Epithelial cell of alveolus of lung (primary cell): ENCODE results near the gene PRDM16. TPM values are rescaled to one million over a fixed set of nuclear protein-coding genes. Genes with fewer than 3 reads are reported as not detected.

Source experiments
- total RNA-seq: library from RNA; depleted of rRNA; stranded (reverse); fragments of >200 nt; gene quantifications from 2 replicates; pipeline ENCODE4 v1.2.1, GENCODE V29; 2015

Gene PRDM16
- 0.65 TPM in 1 of 2 replicates, not detected in the other for total RNA-seq

DNA sequence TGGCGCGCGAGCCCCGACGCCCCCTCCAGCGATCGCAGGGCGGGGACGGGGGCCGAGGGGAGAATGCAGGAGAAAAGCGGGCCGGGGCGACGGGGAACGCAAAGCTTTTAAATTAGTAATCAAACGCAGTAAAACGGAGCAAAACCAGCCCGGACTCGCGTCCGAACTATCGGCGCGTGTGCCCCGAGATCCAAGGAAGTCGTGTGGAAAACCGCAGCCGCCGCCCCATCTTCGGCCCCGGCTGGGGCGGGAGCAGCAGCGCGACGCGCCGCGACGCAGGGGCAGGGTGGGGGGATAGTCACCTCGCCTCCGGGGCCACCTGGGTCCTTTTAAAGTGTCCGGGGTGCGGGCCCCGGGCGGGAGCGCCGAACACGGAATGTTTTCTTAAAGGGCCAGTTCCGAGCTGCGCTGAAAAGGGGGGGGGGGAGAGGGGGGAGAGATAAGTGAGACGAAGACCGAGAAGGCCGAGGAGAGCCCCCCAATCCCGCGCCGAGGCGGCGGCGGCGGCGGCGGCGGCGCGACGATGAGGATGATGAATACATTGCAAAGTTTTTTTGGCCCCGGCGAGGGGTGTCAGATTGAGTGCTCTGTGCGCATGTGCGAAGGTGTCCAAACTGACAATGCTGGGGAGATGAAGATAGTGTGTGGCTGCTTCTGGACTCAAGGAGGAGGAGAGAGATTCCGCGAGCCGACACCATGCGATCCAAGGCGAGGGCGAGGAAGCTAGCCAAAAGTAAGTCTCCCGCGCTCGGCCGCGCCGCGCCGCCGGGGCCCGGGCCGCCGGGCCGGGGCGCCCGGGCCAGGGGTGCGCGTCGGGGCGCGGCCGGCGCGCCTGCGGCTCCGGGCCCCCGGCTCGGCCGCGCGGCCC lies at the start of gene PRDM16:
Gene PRDM16, plus strand, starts transcription at position 640 of the 868 bp plus-strand sequence. Its CDS starts 57 bp downstream, at position 697.

DNA sequence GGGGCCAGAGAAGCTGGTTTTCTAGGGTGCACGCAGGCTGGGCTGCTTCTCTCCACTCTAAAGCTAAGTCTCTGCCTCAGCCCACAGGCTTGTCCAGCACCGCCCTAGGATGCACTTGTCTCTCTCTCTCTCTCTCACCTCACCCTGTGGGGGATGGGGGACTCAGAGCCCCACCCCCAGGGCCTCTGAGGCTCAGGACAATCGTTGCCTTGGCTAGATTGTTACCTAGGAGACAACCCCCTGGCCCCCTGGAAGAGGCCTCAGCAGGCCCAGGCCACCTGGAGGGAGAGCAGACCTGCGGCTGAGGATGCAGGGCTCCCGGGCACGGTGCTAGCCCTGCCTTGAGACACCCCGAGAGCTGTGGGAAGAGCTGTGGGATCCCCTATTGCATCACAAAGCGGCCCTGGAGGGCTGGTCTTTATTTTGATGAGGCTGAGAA lies 47.8 kb upstream of the PRDM16 start, which contains the start of gene ACTRT2:
Gene ACTRT2, plus strand, starts transcription at position 235 of the 439 bp plus-strand sequence. CDS start 220 bp downstream, outside the sequence.

DNA sequence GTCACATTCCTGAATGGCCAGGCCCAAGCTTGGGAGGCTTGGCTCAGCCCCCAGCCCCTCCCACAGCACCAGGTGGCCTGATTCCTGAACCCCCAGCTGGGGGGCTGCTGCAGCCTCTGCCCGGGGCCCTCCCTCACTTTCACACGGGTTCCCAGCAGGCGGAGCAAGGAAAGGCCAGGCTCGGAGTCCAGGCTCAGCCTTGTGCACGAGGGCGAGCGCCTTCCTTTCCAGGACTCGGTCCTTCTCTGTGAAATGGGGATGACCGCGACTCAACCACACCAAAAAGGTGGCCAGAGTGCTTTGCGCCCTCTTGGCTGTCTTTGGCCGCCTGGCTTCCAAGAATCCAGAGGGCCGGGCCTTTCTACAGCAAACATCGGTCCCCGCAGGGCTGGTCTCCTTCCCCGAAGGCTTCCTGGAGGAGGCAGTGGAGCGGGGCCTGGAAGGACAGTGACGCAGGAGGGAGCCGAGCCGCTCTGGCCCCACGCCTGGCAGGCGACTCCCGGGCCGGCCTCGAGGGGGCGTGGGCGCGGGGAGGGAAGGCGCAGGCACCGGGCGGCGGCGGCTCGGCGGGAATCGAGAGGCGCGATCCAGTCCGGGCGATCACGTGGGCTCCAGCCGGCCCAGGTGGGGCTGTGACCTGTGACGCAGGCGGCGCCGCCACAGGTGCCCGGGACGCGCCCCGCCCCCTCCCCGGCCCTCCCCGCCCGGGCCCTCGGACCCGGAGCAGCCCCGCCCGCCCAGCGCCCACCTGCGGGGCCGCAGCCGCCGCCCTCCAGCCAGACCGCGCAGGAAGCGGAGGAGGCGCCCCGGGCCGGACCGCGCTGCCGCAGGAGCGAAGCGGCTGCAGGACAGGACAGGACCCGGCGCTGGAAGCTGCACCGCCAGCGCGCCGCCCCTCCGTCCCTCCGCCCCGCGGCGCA lies 385.1 kb downstream of the PRDM16 start, which contains the start of gene ARHGEF16:
Gene ARHGEF16, plus strand, starts transcription at position 775 of the 920 bp plus-strand sequence. CDS start 8,420 bp downstream, outside the sequence.

Other genes starting within 250 kb of the PRDM16 start
- gene ACTRT2, start 47.7 kb upstream of the PRDM16 start, total RNA-seq, result not detected in 2 replicates